ENCODE measurements around the gene MYO3B.
A peak's percentile ranks its signal among the peaks of the same experiment; 100 is the strongest.
"Not testable (repeated sequence)": the region's sequence is repeated elsewhere in the genome, so short reads cannot be mapped to it uniquely, and the experiment has no call there.

Gene MYO3B

GRCh38 chr2:170264865-170265264 is 86.9 kb downstream of the MYO3B start:
- DNase-seq = no peak

DNA sequence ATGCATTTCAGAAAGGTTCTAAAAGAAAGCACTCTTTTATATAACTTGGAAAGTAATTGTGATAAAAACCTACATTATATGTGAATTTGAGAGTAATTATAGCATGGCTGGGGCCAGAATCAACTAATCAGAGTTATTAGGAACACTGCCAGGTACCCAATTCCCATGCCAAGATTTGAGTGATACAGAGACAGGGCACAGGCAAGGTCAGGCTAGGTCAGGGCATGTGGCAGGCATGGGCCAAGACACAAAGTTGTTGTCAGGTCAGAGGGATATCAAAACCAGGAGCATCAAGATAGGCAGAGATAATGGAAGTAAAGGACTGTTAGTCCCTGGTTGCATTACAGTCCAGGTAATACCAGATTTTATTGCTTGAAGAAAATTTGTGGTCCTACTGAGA is 87.4 kb downstream of the MYO3B start:
- no peak for DNase-seq

DNA sequence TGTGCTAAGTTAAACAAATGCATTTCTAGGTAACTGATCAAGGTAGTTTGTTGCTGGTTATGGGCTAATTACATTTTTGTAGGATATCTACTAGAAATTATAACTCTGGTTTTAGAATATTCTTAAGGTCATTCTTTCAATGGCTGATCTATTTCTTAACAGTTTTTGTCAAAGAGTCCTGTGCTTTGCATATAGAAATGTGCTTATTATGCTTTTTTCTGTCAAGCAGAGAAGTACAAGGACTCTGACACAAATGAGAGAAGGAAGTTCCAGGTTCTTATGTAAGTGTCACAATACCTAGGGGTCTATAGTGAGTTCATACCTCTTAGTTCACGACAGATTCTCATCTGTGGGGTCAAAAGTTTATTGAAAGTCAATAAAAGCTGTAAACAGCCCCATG is 88.4 kb downstream of the MYO3B start:
- DNase-seq = no peak

- DNase-seq = no peak
These were observed 89.1 kb downstream of the MYO3B start for GRCh38 chr2:170267071-170267470.

- DNase-seq = no peak
These were observed 92.4 kb downstream of the MYO3B start for GRCh38 chr2:170270278-170270864.

DNA sequence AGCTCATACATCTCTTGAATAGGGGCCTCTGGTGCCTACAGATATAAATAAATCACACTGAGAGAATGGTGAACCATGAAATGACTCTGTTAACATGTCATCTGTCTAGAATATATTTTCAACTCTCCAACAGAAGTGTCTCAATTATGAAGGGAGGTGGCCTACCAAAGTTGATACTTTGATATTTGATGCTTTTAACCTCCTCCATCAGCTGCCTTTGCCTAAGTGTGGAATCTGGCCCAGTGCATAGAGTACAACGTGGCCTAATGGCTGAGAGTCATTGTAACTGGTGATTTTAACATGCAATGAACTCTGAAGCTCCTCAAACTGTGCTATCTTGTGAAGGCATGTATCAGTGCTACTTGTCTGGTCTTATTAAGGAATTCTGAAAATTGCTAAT is 93.4 kb downstream of the MYO3B start:
- peak; percentile 82 for DNase-seq

GRCh38 chr2:170276056-170276455 is 98.1 kb downstream of the MYO3B start:
- no peak for DNase-seq

DNA sequence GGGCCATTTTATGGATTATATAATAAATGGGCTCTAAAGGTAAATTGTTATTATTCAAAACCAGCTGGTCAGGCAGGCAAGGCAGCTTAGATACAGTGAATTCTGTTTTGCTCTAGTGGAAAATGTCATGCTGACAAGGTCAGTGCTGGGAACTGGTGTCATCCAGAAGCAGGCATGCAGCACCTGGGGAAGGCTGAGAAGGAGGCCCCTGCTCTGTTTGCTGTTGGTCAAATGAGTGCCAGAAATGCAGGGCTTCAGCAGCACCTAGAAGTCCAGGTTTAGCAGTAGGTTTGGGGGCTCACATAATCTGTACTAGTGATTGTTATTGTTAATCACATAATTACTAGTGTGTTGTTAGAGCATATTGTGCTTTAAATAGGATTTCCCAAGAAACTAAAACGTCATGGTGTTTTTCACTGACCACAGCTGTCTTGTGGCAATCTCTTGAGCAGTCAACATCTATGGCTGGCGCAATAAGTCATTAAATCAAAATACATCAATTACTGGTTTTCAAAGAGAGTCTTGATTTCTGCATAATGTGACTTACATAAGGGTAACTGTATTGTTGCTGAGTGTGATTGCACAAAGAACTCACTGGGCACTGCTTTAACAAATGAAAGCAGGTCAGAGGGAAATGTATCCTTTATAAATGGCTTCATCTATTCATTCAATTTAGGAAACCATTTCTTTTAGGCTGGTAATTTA is 99.1 kb downstream of the MYO3B start:
- DNase-seq = peak; percentile 96

GRCh38 chr2:170277951-170278350 is 100.0 kb downstream of the MYO3B start:
- DNase-seq = peak; percentile 96

GRCh38 chr2:170279615-170280014 is 101.7 kb downstream of the MYO3B start:
- DNase-seq = not testable (repeated sequence)

DNA sequence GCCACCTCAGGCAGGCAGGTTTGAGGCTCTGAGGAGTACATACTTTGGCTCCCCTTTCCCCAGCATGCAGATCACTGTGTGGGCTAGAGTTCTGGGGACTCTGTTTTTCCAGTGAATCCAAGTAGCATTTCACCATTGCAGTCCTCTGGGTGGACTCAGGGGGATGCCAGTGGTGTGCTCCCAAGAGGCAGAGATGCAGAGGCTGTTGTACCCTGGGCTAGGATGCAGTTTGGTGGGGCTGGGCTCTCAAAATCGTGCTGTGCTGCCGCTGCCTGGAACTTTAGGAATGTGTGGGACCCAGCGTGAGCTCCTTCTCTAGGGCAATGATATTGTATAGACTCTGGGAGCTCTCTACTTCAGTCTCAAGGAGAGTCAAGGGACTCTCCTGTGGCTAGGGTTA is 104.9 kb downstream of the MYO3B start:
- DNase-seq = no peak

DNA sequence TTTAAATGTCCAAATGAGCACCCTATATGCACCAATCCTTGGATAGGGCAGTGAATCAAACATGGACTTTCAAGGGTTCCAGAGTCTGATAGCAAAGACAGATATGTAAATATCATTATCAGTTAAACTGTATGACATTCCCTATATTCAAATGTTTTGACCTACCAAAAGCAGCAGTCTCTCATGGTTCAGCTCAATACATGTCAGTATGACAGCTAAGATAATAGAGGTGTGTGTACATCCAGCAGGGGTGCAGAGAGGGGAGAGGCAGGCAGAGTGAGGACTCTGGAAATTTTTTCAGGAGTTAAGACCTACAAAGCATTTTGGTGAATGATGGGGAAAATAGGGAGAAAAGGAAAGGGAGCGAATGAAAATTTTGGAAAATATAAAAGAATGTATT is 106.3 kb downstream of the MYO3B start:
- no peak for DNase-seq

DNA sequence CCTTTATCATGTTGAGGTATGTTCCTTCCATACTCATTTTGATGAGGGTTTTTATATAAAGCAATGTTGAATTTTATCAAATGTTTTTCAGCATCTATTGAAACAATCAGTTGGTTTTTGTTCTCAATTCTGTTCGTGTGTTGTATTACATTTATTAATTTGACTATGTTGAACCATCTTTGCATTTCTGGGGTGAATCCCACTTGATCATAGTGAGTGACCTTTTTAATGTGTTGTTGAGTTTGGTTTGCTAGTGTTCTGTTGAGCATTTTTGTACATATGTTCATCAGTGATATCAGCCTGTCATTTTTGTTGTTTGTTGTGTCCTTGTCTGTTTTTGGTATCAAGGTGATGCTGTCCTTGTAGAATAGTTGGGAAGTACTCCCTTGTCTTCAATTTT is 110.9 kb downstream of the MYO3B start:
- DNase-seq = no peak

- DNase-seq = no peak
These were observed 113.5 kb downstream of the MYO3B start for GRCh38 chr2:170291474-170291873.

- no peak for DNase-seq
These were observed 114.5 kb downstream of the MYO3B start for GRCh38 chr2:170292415-170292814.

GRCh38 chr2:170297496-170297895 is 119.5 kb downstream of the MYO3B start:
- DNase-seq = no peak

DNA sequence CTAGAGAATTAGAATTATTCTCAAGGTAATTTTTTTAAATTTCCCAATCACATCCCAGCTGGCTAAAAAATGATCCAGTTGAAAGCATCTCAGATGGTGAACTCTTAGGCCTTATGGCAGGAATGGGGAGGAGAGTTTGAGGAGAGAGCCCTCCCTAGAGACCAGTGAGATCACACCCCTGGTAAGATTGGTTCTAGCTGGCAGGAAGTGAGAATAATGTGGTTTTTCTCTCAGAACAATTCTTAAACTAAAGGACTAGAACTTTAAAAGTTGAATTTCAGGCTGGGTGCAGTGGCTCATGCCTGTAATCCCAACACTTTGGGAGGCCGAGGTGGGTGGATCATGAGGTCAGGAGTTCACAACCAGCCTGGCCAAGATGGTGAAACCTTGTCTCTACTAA is 120.2 kb downstream of the MYO3B start:
- DNase-seq = no peak

DNA sequence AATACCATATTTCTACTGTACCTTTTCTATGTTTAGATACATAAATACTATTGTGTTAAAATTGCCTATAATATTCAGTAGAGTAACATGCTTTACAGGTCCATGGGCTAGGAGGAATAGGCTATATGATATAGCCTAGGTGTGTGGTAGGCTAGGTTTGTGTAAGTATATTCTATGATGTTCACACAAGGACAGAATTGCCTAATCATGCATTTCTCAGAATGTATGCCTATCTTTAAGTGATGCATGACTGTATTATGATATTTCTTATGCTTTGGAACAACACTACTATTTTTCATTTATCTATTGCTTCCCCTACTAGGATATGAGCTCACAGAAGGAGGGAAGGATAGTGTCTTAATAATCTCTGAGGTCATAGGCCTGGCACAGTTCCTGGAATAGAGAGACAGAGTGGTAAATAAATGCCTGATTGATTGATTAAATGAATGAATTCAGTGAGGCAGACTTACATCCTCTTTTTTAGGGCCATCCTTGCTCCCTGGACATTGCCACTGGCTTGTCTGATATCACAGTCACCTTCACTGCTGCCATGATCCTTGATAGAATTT is 121.0 kb downstream of the MYO3B start:
- DNase-seq = no peak

GRCh38 chr2:170300993-170301392 is 123.0 kb downstream of the MYO3B start:
- no peak for DNase-seq

GRCh38 chr2:170301626-170302025 is 123.7 kb downstream of the MYO3B start:
- DNase-seq = no peak

- no peak for DNase-seq
These were observed 127.8 kb downstream of the MYO3B start for GRCh38 chr2:170305711-170306110.

DNA sequence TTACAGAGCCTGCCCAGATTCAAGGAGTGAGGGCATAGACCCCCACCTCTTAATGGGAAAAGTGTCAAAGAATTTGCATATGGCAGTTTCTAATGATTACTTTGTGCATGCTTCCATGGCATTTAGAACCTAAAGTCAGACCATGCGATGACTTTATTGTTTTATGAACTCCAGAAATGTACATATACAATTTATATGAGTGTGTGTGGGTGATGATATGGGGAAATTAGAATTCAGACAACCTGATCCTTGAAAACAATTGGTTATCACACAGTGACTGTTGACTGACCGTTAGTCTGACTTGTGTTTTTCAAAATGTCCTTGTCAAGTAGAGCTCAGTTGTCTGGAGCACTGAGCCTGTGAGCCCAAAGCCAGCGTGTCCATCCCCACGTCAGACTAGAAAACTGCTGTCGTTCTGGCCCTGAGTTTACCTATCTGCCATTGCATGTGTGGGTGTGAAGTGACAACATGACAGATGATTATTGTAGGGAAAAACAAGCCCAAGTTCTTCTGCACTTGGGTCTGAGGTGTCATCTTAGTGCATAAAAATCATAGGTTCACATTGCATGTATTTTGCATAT is 128.4 kb downstream of the MYO3B start:
- DNase-seq = no peak

DNA sequence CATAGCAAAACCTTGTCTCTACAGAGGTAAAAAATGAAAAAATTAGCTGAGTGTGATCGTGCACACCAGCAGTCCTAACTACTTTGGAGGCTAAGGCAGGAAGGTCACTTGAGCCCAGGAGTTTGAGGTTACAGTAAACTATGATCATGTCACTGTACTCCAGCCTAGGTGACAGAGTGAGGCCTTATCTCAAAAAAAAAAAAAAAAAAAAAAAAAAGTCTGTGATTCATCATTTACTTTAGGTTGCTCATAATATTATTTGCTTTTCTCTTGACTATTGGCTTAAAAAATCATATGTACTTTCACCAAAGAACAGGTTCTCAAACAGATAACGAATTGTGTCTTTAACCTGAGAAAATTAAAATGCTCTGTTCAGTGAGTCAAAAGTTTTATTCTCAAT is 129.1 kb downstream of the MYO3B start:
- DNase-seq = no peak

All from NCI-H2227 treated with DMSO at 0.1 percent for 48 hours (cell line).